Activated naive CD4-positive, alpha-beta T cell treated with anti-CD3 and anti-CD28 coated beads, Interleukin-2, amount 50 U/mL, for 16 hours (primary cell): Measurements from ENCODE around the gene PPP1CB.
A peak's percentile ranks its signal among the peaks of the same experiment; 100 is the strongest.

Experiments
- DNase-seq: peaks from one replicate; pipeline ENCODE4 v3.0.0-alpha.2; 2020

The PPP1CB gene

DNA sequence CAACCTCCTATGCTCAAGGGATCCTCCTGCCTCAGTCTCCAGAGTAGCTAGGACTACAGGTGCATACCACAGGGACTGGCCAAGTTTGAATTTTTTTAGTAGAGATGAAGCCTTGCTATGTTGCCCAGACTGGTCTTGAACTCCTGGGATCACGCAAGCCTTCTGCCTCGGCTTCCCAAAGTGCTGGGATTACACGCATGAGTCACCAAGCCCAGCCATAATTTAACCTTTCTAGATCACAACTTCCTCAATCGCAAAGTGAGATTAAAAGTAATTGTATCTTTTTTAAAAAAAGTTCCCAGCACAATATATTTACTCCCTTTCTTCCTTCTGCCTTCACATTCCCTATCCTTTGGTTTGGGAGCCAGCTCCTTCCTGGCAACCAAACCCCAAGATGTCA is 5.8 kb upstream of the PPP1CB start:
- no peak for DNase-seq

DNA sequence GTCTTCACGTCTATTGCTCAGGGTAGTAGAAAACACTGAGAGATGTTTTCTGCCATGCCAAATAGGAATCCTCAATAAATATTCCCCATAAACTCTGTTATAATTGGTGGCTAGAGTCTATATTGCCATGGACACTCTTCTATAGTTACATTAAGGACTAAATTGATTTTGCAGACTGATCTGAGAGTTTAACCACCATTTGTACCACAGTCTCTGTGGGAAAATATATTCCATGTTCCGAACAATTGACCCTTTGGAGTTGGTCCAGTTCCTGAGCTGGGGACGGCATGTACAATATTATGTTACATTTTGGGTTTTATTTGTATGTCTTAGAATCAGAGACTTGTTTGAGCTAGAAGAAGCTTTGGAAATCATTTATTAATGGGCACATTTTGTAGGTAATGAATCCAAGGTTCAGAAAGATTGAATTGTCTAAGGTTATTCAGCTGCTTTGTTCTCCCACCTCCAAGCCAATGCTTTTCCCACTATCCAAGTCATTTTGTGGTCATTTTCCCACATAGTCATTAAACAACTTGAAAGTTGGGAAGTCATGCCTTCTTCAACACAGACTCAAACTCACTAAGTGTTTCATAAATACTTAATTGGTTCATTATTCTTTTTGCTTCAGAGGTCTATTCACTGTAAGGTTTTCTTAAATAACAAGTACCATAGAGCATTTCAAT is 5.1 kb upstream of the PPP1CB start:
- no peak for DNase-seq

DNA sequence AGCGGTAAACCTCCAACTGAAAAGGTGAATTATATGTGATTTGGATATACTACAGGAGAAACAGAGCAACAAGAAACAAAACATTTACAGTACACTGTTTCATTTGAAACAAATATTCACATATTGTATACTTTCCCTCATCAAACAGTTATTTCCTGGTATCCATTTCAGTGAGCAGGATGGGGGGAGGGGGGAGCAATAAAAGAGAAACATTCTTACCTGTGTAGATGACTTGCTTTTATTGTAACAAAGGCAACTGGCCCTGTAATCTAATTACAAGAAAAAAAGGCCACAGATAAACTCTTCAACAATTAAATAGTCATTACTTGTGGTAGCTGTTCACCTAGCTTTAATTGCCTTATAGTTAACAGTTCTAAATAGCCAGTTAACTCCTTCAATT is 3.9 kb upstream of the PPP1CB start:
- no peak for DNase-seq

GRCh38 chr2:28748176-28748575 is 3.5 kb upstream of the PPP1CB start:
- no peak for DNase-seq

DNA sequence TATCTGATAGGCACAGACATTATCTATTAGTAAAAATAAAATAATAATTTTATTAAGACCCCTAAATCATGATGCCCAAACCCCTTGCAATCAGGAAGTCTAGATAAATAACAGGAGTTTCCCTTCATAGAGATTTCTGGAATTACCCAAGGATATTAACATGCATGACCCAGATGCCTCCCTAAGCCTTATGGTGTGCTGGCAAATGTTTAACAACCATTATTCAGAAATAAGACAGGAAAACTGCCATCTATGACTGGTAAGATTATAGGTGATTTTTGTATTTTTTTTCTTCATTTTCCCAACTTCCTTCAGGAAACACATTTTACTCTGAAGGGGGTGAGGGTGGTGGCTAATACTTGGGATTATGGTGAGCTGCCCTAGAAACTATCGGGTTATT is 2.7 kb upstream of the PPP1CB start:
- DNase-seq, result no peak

GRCh38 chr2:28749526-28749925 is 2.1 kb upstream of the PPP1CB start:
- no peak for DNase-seq

GRCh38 chr2:28750316-28751251 is 1.0 kb upstream of the PPP1CB start:
- DNase-seq, result peak; percentile 12

- peak; percentile 33 for DNase-seq
Observed at GRCh38 chr2:28751956-28752630, 463 bp downstream of the PPP1CB start.

DNA sequence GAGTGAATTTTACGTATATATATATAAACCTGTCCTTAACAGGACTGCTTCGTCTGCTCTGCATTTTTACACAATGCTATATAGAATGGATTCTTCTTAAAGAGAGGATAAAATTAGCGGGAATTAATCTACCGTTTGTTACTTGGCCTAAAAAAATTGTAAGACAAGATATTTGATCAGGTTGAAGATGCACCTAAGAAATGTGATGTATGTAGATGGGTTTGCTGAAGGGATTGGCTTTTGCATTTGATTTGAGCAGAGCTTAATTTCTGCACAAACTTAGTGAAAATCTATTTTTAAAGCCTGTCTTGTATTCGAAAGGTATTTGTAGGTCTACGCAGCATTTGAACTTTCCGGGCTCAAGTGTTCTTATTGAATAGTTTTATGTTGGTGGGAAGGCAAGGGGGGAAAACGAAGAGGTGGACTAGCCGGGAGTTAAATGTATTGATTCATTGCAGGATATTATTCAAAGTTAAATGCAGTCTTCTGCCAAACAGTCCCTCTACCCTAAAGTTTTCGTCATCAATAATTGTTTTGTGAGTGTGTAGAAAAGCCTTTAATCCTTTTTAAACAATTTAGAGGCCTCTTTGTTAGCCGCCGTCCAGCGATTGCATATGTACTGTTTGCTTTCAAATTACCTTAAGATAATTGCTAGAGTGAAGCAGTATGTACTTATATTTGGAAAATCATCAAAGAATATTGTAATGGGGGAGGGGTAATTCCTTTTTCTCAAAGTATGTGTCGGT is 1.2 kb downstream of the PPP1CB start:
- no peak for DNase-seq

DNA sequence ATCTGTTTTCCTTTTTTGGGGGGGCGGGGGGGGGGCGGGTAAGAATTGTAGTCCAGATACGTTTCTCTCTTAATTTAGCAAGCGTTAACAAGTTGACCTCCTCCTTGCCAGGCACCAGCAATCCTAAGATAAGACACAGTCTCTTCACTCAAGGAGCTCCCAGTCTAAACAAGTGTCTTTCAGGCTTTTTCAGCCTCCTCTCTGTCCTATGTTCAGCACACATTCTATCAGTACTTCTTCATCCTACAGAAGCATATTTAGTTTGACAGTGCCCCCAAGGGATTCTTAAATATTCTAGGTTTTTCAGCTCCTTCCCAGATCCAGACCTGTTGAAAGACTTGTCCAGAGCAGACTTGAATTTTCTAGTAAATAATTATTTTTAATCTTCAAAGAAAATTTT is 2.7 kb downstream of the PPP1CB start:
- no peak for DNase-seq

DNA sequence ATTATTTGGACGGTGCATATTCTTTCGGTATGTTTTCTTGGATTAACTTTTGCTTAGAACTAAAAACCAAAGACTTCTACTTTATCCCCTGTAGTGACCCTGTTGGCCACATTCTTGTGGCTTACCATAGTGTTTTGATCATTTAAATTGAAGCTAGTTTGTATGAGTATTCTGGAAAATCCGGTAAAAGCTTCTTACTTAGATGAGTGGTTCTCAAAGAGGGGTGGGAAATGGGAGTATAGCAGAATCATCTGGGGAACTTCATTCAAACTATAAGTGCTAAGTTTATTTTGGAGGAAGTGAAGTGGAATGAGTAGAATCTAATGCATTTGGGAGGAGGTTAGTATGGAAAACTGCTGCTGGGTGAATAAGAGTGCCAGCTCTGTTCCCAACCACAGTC is 3.8 kb downstream of the PPP1CB start:
- DNase-seq, result no peak

DNA sequence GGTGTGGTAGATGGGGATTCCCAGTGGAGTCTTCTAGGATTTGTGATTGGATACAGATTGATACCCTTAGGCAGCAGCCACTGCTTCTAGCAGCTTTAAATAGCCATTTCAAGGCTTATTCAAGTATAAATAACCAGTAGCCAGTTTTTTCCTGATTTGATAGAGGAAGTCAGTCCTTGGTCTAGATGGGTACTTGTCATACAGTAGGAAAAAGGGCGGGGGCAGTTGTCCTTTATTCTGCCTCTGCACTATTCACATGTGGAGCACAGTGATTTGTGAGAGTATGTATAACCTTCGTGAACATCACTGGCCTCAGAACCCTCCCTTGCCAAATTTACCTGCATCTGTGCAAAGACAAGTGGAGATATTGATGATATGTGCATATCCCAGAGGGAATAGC is 6.8 kb downstream of the PPP1CB start:
- DNase-seq, result no peak

- no peak for DNase-seq
Observed at GRCh38 chr2:28761420-28761819, 9.8 kb downstream of the PPP1CB start.

DNA sequence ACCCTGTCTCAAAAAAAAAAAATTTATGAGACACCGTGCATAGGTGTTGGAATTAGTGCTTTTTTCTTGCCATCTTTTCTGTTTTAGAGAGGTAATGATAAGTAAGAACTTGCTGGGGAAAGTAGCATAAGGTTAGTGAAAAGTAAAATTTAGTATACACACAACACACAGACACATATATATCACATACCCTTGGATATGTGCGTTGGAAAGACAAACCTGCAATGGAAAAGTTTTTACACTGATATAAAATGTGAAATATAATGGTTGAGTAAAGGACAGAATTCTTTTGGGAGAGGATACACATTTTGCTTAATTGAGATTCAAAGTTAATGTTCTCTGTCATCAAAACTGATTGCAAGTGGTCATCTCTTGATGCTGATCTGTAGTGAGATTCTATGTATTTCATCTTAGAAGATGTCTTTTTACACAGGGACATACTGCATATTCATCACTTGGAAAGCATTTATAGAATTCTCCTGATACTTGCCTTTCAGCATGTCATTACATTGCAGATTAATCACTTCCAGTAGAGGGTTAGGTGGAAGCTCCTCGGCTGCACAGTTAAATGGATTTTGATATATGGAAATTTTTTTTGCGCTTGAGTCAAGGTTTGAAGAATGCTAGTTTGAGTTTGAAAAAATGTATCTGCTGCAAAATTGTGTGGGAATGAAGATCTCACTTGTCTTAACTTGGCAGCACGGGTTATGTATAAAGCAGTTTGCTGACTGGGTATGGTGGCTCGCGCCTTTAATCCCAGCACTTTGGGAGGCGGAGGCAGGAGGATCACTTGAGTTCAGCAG is 13.5 kb downstream of the PPP1CB start:
- no peak for DNase-seq

DNA sequence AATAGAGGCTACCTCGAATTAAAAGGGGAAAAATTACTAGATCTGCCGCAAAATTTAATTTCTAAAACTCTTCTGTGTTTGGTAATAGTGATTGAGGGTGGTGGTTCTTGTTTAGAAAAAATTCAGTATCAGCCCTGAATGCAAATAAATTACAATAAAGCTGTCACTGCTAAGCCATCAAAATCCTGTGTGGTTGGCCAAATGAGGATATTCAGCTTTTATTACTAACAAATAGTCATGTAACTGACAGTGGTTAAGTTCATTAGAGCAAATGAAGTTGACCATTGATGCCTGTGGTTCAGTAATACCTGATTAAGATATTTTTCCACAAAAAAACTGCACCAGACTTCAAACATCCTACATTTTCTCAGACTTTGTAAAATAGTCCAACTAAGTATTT is 14.4 kb downstream of the PPP1CB start:
- no peak for DNase-seq

DNA sequence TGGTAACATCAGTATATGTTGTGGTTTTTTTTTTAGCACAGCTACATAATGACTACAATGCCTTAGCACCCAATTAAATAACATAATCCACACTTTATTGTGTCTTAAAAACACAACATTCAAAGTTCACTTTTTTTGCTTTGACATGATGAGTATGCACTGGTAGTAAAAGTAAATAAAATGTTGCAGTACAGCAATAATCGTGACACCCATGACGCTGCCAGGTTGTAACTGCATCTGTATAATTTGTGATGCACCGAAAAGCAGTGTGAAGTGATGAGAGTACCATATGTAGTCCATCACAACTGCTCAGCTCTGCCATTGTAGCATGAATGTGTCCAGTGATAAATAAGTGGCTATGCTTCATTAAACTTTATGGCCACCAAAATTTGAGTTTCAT is 15.7 kb downstream of the PPP1CB start:
- no peak for DNase-seq

DNA sequence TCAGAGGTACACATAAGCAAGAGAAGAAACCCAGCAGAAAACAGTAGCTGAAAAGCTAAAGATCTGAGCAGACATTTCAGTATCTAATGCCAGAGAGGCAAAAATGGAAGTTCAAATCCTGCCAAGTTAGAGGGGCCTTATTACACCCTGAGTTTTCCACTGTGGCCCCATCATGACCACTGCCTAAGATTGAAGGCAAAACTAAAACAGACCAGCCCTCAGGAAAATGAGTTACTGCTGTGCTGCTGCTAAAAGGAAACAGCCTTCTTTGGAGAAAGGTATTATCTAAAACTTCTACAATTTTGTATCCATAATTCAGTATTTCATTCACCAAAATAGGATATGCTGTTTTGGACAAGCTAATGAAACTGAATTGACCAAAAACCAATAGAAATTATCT is 16.8 kb downstream of the PPP1CB start:
- DNase-seq, result no peak

DNA sequence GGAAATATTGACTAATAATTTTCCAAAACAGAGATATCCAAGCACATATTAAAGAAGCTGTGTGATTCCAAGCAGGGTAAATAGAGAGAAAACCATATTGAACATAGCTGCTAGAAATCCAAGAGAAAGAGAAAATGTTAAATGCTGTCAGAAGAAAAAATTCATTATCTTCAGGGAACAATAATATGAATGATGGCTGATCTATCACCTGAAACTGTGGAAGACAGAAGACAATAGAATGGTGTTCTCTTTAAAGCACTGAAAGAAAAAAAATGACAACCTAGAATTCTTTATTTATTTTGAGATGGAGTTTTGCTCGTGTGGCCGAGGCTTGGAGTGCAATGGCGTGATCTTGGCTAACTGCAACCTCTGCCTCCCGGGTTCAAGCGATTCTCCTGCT is 17.3 kb downstream of the PPP1CB start:
- no peak for DNase-seq

DNA sequence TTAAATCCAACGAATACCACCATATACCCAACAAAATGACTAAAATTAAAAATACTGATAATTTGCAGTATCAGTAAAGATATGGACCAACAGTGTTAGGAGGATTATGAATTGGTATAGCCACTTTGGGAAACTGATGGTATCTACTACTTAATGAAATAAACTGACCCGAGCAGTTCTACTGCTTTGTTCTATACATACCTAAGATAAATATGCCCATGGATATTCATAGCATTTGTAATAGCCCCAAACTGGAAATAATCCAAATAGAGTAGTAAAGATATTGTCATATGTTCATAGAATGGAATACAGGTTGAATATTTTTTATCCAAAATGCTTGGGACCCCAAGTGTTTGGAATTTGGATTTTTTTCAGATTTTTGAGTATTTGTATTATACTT is 20.7 kb downstream of the PPP1CB start:
- DNase-seq, result no peak

GRCh38 chr2:28776471-28776870 is 24.8 kb downstream of the PPP1CB start:
- no peak for DNase-seq

- DNase-seq, result no peak
Observed at GRCh38 chr2:28778392-28778791, 26.8 kb downstream of the PPP1CB start.

DNA sequence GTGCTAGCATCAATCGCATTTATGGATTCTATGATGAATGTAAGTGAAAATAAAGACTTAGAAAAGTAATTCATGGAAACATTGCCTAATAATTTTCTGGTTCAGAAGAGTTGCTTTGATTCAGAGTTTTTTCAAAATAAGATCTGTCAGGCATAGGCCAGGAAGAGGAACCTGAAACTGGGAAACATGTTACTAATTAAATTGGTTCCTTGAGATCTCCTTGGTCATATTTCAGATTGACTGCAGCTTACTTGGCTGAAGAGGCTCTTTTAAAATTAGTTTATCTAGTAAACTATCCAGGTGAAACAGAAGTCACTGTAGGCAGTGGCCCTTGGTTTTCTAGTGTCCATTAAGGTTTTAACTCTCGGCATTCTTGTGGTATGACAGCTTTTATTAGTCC is 27.4 kb downstream of the PPP1CB start:
- DNase-seq, result no peak
